Left lung (tissue), 10 donors: ENCODE measurements around the gene PRPH2. TPM values are rescaled to one million over a fixed set of nuclear protein-coding genes. Genes with fewer than 3 reads are reported as not detected.
A peak's percentile ranks its signal among the peaks of the same experiment; 100 is the strongest.

ENCODE experiments used
- ATAC-seq: fragments of 200-7000 bp; cut with Tn5 transposase; one replicate; pipeline ENCODE4 v1.9.1; 2020; ENCODE audit warnings: moderate library complexity
- DNase-seq, 4 donors: peaks; one replicate each; pipeline ENCODE4 v3.0.0-alpha.2; 2013 to 2020
- H3K27ac ChIP-seq, 2 donors: fragments of 200-600 bp; sonication (generic) in 1 of 2; one replicate each; pipeline versions ENCODE4 v1.5.0 to v1.8.0; 2020 to 2021
- H3K27me3 ChIP-seq, 2 donors: fragments of 200-600 bp; sonication (generic) in 1 of 2; one replicate each; pipeline versions ENCODE4 v1.5.0 to v1.8.0; 2020 to 2021
- H3K36me3 ChIP-seq, 2 donors: fragments of 200-600 bp; sonication (generic) in 1 of 2; one replicate each; pipeline versions ENCODE4 v1.5.0 to v1.8.0; 2020 to 2021
- H3K4me1 ChIP-seq, 2 donors: fragments of 200-600 bp; one replicate each; pipeline ENCODE4 v1.8.0; 2021
- H3K4me3 ChIP-seq, 2 donors: fragments of 200-600 bp; sonication (generic) in 1 of 2; one replicate each; pipeline versions ENCODE4 v1.5.0 to v1.8.0; 2020 to 2021; ENCODE audit warnings: mild to moderate bottlenecking in 1 of 2
- H3K9me3 ChIP-seq, 2 donors: fragments of 200-600 bp; sonication (generic) in 1 of 2; one replicate each; pipeline versions ENCODE4 v1.5.0 to v1.8.0; 2020 to 2021
- intact Hi-C, 2 donors: fragments of 100-400 bp; cut with DNase I; formaldehyde crosslinking; loops; one replicate each; pipeline versions ENCODE4 v1.11.2 to v1.14.2; 2022
- polyA plus RNA-seq, 6 donors: library from polyadenylated mRNA; unstranded; fragments of 120-200 nt; gene quantifications; one replicate each; pipeline ENCODE4 v1.2.1, GENCODE V29; 2013; ENCODE audit not compliant: insufficient read length in 6 of 6
- total RNA-seq, 2 donors: library from RNA; stranded (reverse); fragmentation: NEBNext Ultra II Directional; extraction: Animal tissue kit (Norgen Biotek cat#: 25700); gene quantifications; one replicate each; pipeline ENCODE4 v1.2.1, GENCODE V29; 2021
- TF ChIP-seq, protein P1 (sequence below), 2 donors: fragments of 200-600 bp; sonication (generic) in 1 of 2; IDR thresholded peaks; one replicate each; pipeline versions ENCODE4 v1.5.0 to v1.8.0; 2021; ENCODE audit warnings: antibody characterized with exemption in 2 of 2
- donor health status: DM: no; HTN: yes; CAD: no.
- donor health status: DM: no; HTN: no; CAD: no.

PRPH2 gene
- total and polyA plus RNA-seq, 8 donors: 1.7 to 5.6 (median 4.4) TPM

GRCh38 chr6:42758756-42759430 is 36.5 kb upstream of the PRPH2 start:
- TF ChIP-seq, protein P1, sequence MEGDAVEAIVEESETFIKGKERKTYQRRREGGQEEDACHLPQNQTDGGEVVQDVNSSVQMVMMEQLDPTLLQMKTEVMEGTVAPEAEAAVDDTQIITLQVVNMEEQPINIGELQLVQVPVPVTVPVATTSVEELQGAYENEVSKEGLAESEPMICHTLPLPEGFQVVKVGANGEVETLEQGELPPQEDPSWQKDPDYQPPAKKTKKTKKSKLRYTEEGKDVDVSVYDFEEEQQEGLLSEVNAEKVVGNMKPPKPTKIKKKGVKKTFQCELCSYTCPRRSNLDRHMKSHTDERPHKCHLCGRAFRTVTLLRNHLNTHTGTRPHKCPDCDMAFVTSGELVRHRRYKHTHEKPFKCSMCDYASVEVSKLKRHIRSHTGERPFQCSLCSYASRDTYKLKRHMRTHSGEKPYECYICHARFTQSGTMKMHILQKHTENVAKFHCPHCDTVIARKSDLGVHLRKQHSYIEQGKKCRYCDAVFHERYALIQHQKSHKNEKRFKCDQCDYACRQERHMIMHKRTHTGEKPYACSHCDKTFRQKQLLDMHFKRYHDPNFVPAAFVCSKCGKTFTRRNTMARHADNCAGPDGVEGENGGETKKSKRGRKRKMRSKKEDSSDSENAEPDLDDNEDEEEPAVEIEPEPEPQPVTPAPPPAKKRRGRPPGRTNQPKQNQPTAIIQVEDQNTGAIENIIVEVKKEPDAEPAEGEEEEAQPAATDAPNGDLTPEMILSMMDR (IDR thresholded peaks at IDR 0.05): no peak
- Histone ChIP-seq H3K27me3 (no peaks in the 10 kb centered on the region), H3K4me3 (no peak overlapping the region), H3K4me1 (no peaks in the 10 kb centered on the region), H3K27ac (no peak overlapping the region), H3K9me3 (no peaks in the 10 kb centered on the region), H3K36me3 (peaks cover 0 to 6% of the 10 kb centered on the region in 2 donors)
- no peak for DNase-seq
- ATAC-seq: no peak
- intact Hi-C loops: no loop called here

- no peak overlapping the region for H3K27ac ChIP-seq
- DNase-seq: no peak
- no peaks in the 10 kb centered on the region for H3K4me1 ChIP-seq
- H3K9me3 ChIP-seq: no peaks in the 10 kb centered on the region
- no peak overlapping the region for H3K4me3 ChIP-seq
- H3K36me3 ChIP-seq: peaks cover 0 to 6% of the 10 kb centered on the region in 2 donors
- ATAC-seq: no peak
- TF ChIP-seq, protein P1 (IDR thresholded peaks at IDR 0.05): no peak
- intact Hi-C loops: no loop called here
- no peaks in the 10 kb centered on the region for H3K27me3 ChIP-seq
These were observed 34.3 kb upstream of the PRPH2 start for GRCh38 chr6:42756722-42757121.

DNA sequence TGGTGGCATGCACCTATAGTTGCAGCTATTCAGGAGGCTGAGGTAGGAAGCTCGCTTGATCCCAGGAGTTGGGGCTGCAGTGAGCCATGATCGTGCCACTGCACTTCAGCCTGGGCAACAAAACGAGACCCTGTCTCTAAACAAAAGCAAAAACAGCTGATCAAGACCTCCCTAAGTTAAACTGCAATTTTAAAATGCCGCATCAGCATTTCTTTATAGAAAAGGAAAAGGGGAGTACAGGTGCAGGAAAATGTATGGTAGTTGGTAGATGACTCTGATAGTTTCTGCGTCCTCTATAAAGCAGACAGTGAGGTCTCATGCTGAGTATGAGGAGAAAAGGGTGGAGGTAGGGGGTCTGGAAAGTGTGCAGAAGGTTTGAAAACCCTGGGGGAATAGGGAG is 32.4 kb upstream of the PRPH2 start:
- Histone ChIP-seq H3K27me3 (no peaks in the 10 kb centered on the region), H3K9me3 (no peaks in the 10 kb centered on the region), H3K4me1 (no peaks in the 10 kb centered on the region), H3K36me3 (no peaks in the 10 kb centered on the region), H3K4me3 (no peak overlapping the region), H3K27ac (no peak overlapping the region)
- intact Hi-C loops: no loop called here
- TF ChIP-seq, protein P1 (IDR thresholded peaks at IDR 0.05): no peak
- ATAC-seq: no peak
- DNase-seq: no peak

- Histone ChIP-seq H3K4me1 (peaks cover 2 to 12% of the 10 kb centered on the region in 2 donors), H3K9me3 (no peaks in the 10 kb centered on the region), H3K27me3 (no peaks in the 10 kb centered on the region), H3K27ac (no peak overlapping the region), H3K4me3 (no peak overlapping the region), H3K36me3 (no peaks in the 10 kb centered on the region)
- TF ChIP-seq, protein P1 (IDR thresholded peaks at IDR 0.05): no peak
- intact Hi-C loops: no loop called here
- ATAC-seq: no peak
- DNase-seq: no peak
These were observed 28.7 kb upstream of the PRPH2 start for GRCh38 chr6:42751055-42751454.

DNA sequence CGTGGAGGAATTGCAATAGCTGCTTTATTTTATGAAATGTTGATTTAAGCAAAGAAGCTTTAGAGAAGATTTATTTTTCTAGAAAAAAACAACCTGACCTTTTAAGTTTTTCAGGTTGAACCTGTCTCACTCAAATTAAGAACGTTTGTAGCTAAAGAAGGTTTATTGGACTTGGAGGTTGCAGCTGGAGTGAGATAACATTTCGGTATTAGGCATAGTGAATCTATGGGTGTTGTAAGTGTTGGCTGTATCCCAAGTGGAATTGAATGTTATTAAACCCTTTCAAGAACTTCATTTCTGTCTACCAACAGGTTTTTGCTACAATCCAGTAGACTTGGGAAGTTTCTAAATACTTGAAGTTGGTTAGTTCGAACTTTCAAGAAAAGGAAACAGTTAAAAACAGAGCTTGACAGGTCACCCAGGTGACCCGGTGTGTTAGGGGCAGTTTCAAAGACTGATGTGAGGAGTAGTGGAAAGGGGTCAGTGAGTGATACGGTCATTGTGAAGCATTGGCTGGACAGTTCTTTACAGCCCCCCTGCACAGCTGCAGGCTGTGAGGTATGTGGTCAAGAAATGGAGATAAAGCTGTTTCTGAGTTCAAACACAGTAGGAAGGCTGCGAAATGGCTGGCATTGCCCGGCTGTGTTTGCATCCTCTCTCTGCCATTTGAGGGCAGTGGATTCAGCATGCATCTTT is 26.0 kb upstream of the PRPH2 start:
- intact Hi-C loops: no loop called here
- DNase-seq (no peak), ATAC-seq (no peak)
- no peaks in the 10 kb centered on the region for H3K9me3 ChIP-seq
- H3K36me3 ChIP-seq: no peaks in the 10 kb centered on the region
- TF ChIP-seq, protein P1 (IDR thresholded peaks at IDR 0.05): no peak
- peak overlapping the region in 1 of 2 donors; percentile 95 for H3K27ac ChIP-seq
- no peaks in the 10 kb centered on the region for H3K27me3 ChIP-seq
- peak overlapping the region in 1 of 2 donors; percentile 99 for H3K4me3 ChIP-seq
- H3K4me1 ChIP-seq: peaks cover 5 to 32% of the 10 kb centered on the region in 2 donors
